Measurements from ENCODE around the gene TTC21A. TPM values are rescaled to one million over a fixed set of nuclear protein-coding genes. Genes with fewer than 3 reads are reported as not detected.

Gene TTC21A
- total RNA-seq, 1 experiment from 2014 or later, result 9.5 TPM

GRCh38 chr3:39185959-39186691, 78.6 kb downstream of the TTC21A start:
- Histone ChIP-seq H3K9me3 (ENCODE audit: insufficient read depth, low read depth) (no peaks in the 10 kb centered on the region), H3K36me3 (ENCODE audit: low read depth) (no peaks in the 10 kb centered on the region), H2AFZ (no peak overlapping the region), H3K4me2 (no peak overlapping the region), H3F3A (ENCODE audit: insufficient read depth, low read depth) (peaks cover 10% of the 10 kb centered on the region), H3K9me2 (ENCODE audit: insufficient read depth) (no peaks in the 10 kb centered on the region), H3K27me3 (ENCODE audit: insufficient read depth, low read depth) (no peaks in the 10 kb centered on the region), H3K79me2 (ENCODE audit: low read depth) (no peaks in the 10 kb centered on the region), H3K27ac (no peak overlapping the region), H3K4me1 (replicated peaks; ENCODE audit: insufficient read depth) (0 out of 2 replicates have a peak, but pooled peaks cover 2% of the 10 kb centered on the region), H3K4me3 (no peak overlapping the region), H4K20me1 (ENCODE audit: insufficient read depth) (no peaks in the 10 kb centered on the region)
- intact Hi-C loops (cut with micrococcal nuclease; ENCODE audit: unreplicated experiment), result no loop called here
- no peak for TF ChIP-seq CTCF (conservative IDR thresholded peaks at IDR 0.05)
- no peak for TF ChIP-seq EZH2 (IDR thresholded peaks at IDR 0.05; ENCODE audit: low read depth)
- BruUV-seq (replicated peaks), result no TSS peak
- CTCF ChIA-PET, result no interaction called here
- POLR2A ChIA-PET (ENCODE audit: unreplicated experiment), result no interaction called here
- no peak for DNase-seq

- Histone ChIP-seq H3K79me2 (ENCODE audit: low read depth) (no peaks in the 10 kb centered on the region), H3K27me3 (ENCODE audit: insufficient read depth, low read depth) (no peaks in the 10 kb centered on the region), H3K27ac (no peak overlapping the region), H4K20me1 (ENCODE audit: insufficient read depth) (no peaks in the 10 kb centered on the region), H3F3A (ENCODE audit: insufficient read depth, low read depth) (peaks cover 4% of the 10 kb centered on the region), H3K4me2 (no peak overlapping the region), H3K9me3 (ENCODE audit: insufficient read depth, low read depth) (no peaks in the 10 kb centered on the region), H2AFZ (no peak overlapping the region), H3K4me3 (no peak overlapping the region), H3K36me3 (ENCODE audit: low read depth) (no peaks in the 10 kb centered on the region), H3K4me1 (replicated peaks; ENCODE audit: insufficient read depth) (no peaks in the 10 kb centered on the region), H3K9me2 (ENCODE audit: insufficient read depth) (no peaks in the 10 kb centered on the region)
- intact Hi-C loops (cut with micrococcal nuclease; ENCODE audit: unreplicated experiment), result no loop called here
- no peak for DNase-seq
- POLR2A ChIA-PET (ENCODE audit: unreplicated experiment), result no interaction called here
- TF ChIP-seq EZH2 (IDR thresholded peaks at IDR 0.05; ENCODE audit: low read depth), result no peak
- CTCF ChIA-PET, result no interaction called here
- no TSS peak for BruUV-seq (replicated peaks)
These were observed 79.2 kb downstream of the TTC21A start for GRCh38 chr3:39186692-39187151.

- ChIA-PET POLR2A (ENCODE audit: unreplicated experiment) (no interaction called here), CTCF (no interaction called here)
- Histone ChIP-seq H3K4me2 (no peak overlapping the region), H3K27ac (no peak overlapping the region), H3K27me3 (ENCODE audit: insufficient read depth, low read depth) (no peaks in the 10 kb centered on the region), H3K9me2 (ENCODE audit: insufficient read depth) (no peaks in the 10 kb centered on the region), H2AFZ (no peak overlapping the region), H4K20me1 (ENCODE audit: insufficient read depth) (no peaks in the 10 kb centered on the region), H3K9me3 (ENCODE audit: insufficient read depth, low read depth) (no peaks in the 10 kb centered on the region), H3K4me3 (no peak overlapping the region), H3K36me3 (ENCODE audit: low read depth) (no peaks in the 10 kb centered on the region), H3K79me2 (ENCODE audit: low read depth) (no peaks in the 10 kb centered on the region), H3K4me1 (replicated peaks; ENCODE audit: insufficient read depth) (no peaks in the 10 kb centered on the region), H3F3A (ENCODE audit: insufficient read depth, low read depth) (no peaks in the 10 kb centered on the region; the same call in 1 of the 2 replicates)
- DNase-seq, result no peak
- TF ChIP-seq EZH2 (IDR thresholded peaks at IDR 0.05; ENCODE audit: low read depth), result no peak
- no TSS peak for BruUV-seq (replicated peaks)
- intact Hi-C loops (cut with micrococcal nuclease; ENCODE audit: unreplicated experiment), result no loop called here
These were observed 80.1 kb downstream of the TTC21A start for GRCh38 chr3:39187372-39188155.

Small RNA genes within 50 kb of the gene (microRNA-seq; reads per million reads assigned to microRNA genes)
- not detected for gene MIR6822 (ENCODE audit: borderline number of aligned reads, borderline replicate concordance)

Other genes with a start within 250 kb of the TTC21A start
- not detected in 2 replicates for gene SCN11A, start 55.7 kb upstream of the TTC21A start, total RNA-seq (2021)
- gene WDR48, start 55.7 kb upstream of the TTC21A start, total RNA-seq (2021), result 26.0 and 31.2 TPM in 2 replicates
- gene GORASP1, start 53 bp upstream of the TTC21A start, total RNA-seq (2021), result 43.4 and 44.4 TPM in 2 replicates
- 9.2 and 10.3 TPM in 2 replicates for gene CSRNP1, start 45.9 kb downstream of the TTC21A start, total RNA-seq (2021)
- not detected in 2 replicates for gene XIRP1, start 84.9 kb downstream of the TTC21A start, total RNA-seq (2021)
- not detected in 2 replicates for gene CX3CR1, start 172.4 kb downstream of the TTC21A start, total RNA-seq (2021)
- gene CCR8, start 222.0 kb downstream of the TTC21A start, total RNA-seq (2021), result not detected in 2 replicates

Data from PC-9 (cell line).